Measurements from ENCODE around the gene QRICH1.
A peak's percentile ranks its signal among the peaks of the same experiment; 100 is the strongest.
"Not testable (repeated sequence)": the region's sequence is repeated elsewhere in the genome, so short reads cannot be mapped to it uniquely, and the experiment has no call there.

QRICH1 gene

GRCh38 chr3:49015072-49015471 lies 78.8 kb downstream of the QRICH1 start:
- no peak for TF ChIP-seq CTCF (IDR thresholded peaks at IDR 0.05; ENCODE audit: control insufficient read depth, insufficient read depth, low read depth, low read length, missing control alignments)
- no peak for DNase-seq (ENCODE audit: low read depth)
- no peak overlapping the region for H3K4me3 ChIP-seq (ENCODE audit: control insufficient read depth, low read depth, low read length)

DNA sequence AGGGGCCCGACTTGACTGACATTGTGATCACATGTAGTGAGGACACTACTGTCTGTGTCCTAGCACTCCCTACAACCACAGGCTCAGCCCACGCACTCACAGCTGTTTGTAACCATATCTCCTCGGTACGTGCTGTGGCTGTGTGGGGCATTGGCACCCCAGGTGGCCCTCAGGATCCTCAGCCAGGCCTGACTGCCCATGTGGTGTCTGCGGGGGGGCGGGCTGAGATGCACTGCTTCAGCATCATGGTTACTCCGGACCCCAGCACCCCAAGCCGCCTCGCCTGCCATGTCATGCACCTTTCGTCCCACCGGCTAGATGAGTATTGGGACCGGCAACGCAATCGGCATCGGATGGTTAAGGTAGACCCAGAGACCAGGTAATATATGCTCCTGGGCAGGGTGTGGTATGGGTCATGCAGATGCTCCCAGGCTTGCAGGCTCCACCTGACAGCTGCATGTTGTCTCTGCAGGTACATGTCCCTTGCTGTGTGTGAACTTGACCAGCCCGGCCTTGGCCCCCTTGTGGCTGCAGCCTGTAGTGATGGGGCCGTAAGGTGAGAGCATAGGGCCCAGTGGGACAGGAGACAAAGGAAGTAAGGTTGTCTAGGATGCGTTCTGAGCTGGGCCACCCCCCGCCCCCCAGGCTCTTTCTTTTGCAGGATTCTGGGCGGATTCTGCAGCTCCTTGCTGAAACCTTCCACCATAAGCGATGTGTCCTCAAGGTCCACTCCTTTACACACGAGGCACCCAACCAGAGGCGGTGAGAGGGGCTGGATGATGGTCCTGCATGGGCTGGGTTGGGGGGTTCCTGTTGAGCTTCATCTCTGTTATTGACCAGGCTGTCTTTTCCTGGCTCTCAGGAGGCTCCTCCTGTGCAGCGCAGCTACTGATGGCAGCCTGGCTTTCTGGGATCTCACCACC lies 79.9 kb downstream of the QRICH1 start:
- H3K4me3 ChIP-seq (ENCODE audit: control insufficient read depth, low read depth, low read length) = no peak overlapping the region
- DNase-seq (ENCODE audit: low read depth) = no peak
- peak; percentile 82 for TF ChIP-seq CTCF (IDR thresholded peaks at IDR 0.05; ENCODE audit: control insufficient read depth, insufficient read depth, low read depth, low read length, missing control alignments)

- H3K4me3 ChIP-seq (ENCODE audit: control insufficient read depth, low read depth, low read length) = no peak overlapping the region
- no peak for DNase-seq (ENCODE audit: low read depth)
Observed at GRCh38 chr3:49013113-49013737, 80.6 kb downstream of the QRICH1 start.

DNA sequence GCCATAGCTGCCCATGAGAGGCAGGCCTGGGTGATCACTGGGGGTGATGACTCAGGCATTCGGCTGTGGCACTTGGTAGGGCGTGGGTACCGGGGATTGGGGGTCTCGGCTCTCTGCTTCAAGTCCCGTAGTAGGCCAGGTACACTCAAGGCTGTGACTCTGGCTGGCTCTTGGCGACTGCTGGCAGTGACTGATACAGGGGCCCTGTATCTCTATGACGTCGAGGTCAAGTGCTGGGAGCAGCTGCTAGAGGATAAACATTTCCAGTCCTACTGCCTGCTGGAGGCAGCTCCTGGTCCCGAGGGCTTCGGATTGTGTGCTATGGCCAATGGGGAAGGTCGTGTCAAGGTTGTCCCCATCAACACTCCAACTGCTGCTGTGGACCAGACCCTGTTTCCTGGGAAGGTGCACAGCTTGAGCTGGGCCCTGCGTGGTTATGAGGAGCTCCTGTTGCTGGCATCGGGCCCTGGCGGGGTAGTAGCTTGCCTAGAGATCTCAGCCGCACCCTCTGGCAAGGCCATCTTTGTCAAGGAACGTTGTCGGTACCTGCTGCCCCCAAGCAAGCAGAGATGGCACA lies 81.3 kb downstream of the QRICH1 start:
- no peak overlapping the region for H3K4me3 ChIP-seq (ENCODE audit: control insufficient read depth, low read depth, low read length)
- no peak for TF ChIP-seq CTCF (IDR thresholded peaks at IDR 0.05; ENCODE audit: control insufficient read depth, insufficient read depth, low read depth, low read length, missing control alignments)
- no peak for DNase-seq (ENCODE audit: low read depth)

More at GRCh38 chr3:49013113-49013737, 80.6 kb downstream of the QRICH1 start:
- no peak for TF ChIP-seq CTCF (IDR thresholded peaks at IDR 0.05; ENCODE audit: control insufficient read depth, insufficient read depth, low read depth, low read length, missing control alignments)

- no peak overlapping the region for H3K4me3 ChIP-seq (ENCODE audit: control insufficient read depth, low read depth, low read length)
- no peak for TF ChIP-seq CTCF (IDR thresholded peaks at IDR 0.05; ENCODE audit: control insufficient read depth, insufficient read depth, low read depth, low read length, missing control alignments)
- DNase-seq (ENCODE audit: low read depth) = no peak
Observed at GRCh38 chr3:49009396-49009795, 84.5 kb downstream of the QRICH1 start.

DNA sequence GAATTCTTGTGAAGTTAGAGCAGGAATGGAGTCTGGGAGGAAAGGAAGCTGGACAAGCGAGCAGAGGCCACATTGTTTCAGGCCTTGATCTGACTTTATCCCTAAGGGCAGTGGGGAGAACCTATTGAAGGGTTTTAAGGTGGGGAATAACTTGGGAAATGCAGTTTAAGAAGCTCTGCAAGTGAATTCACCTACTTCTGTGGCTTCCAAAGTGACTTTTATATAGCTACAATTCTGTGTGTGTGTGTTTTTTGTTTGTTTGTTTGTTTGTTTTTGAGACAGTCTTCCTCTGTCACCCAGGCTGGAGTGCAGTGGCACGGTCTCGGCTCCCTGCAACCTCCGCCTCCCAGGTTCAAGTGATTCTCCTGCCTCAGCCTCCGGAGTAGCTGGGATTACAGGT lies 85.2 kb downstream of the QRICH1 start:
- peak overlapping the region; percentile 87 for H3K4me3 ChIP-seq (ENCODE audit: control insufficient read depth, low read depth, low read length)
- DNase-seq (ENCODE audit: low read depth) = not testable (repeated sequence)

Data from AG09309 (cell line).